Cardiac fibroblast (primary cell): ENCODE data around the gene PDCL2.
"Not testable (repeated sequence)": the region's sequence is repeated elsewhere in the genome, so short reads cannot be mapped to it uniquely, and the experiment has no call there.

Source experiments
- DNase-seq, 2 donors: peaks; one replicate each; pipeline versions ENCODE4 v3.0.0 to v3.0.0-alpha.2; 2010; ENCODE audit warnings: low read depth in 2 of 2
- H3K4me3 ChIP-seq, 2 donors: replicated peaks in 1 of 2; 1 replicate in 1 of 2; 2 replicates in 1 of 2; pipeline ENCODE4 v1.5.1; 2011; ENCODE audit warnings: low read depth in 2 of 2, low read length in 2 of 2, mild to moderate bottlenecking in 2 of 2, moderate library complexity in 1 of 2
- CTCF ChIP-seq: IDR thresholded peaks from one replicate; pipeline ENCODE4 v1.5.1; 2011; ENCODE audit warnings: low read depth, mild to moderate bottlenecking, low read length, inconsistent platforms

PDCL2 gene

DNA sequence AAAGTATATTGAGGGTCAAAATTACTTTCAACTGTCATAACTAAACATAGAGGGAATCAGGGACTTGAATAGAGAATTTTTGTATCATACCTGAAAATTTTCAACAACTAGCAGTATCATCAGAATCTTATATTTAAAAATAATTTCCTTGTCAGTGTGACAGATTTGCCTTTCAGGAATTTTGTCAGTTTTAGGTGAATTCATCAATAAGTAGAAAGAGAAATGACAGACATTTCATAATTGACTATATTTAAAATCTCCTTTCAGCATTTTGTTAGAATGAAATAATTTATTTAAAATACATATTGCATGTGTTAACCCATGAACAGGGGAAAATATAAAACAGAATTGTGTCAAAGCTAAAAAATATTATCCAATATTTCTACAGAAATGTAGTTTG is 8.6 kb upstream of the PDCL2 start:
- TF ChIP-seq CTCF, result no peak
- DNase-seq, result no peak
- no peak overlapping the region for H3K4me3 ChIP-seq

DNA sequence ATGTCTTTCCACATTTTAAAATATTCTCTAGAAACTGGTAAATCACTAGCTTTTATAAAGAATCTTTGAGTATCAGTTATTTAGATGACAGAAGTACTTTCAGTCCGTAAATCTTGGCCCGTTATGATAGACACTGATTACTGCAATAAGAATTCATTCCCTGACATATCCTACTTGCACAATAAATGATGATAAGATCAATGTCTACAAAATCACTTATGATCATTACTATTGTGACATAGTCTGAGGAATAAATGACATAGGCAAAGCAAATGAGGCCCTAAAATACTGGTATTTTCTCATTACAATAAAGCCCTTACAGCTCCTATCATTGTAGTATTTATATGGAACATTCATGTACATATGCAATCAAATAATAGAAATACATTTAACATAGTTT is 6.6 kb upstream of the PDCL2 start:
- no peak for TF ChIP-seq CTCF
- no peak for DNase-seq
- no peak overlapping the region for H3K4me3 ChIP-seq

- no peak for TF ChIP-seq CTCF
- DNase-seq, result no peak
- no peak overlapping the region for H3K4me3 ChIP-seq
Measured at GRCh38 chr4:55588160-55588559, 3.9 kb downstream of the PDCL2 start.

DNA sequence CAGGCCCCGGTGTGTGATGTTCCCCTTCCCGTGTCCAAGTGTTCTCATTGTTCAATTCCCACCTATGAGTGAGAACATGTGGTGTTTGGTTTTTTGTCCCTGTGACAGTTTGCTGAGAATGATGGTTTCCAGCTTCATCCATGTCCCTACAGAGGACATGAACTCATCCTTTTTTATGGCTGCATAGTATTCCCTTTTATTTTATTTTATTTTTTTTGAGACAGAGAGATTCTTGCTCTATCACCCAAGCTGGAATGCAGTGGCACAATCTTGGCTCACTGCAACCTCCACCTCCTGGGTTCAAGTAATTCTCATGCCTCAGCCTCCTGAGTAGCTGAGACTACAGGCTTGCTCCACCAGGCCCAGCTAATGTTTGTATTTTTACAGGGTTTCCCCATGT is 9.3 kb downstream of the PDCL2 start:
- not testable (repeated sequence) for DNase-seq, H3K4me3 ChIP-seq

- no peak overlapping the region for H3K4me3 ChIP-seq
- no peak for DNase-seq
- TF ChIP-seq CTCF, result no peak
Measured at GRCh38 chr4:55578341-55579010, 13.6 kb downstream of the PDCL2 start.

GRCh38 chr4:55575513-55575912 is 16.5 kb downstream of the PDCL2 start:
- no peak for TF ChIP-seq CTCF
- DNase-seq, result no peak
- H3K4me3 ChIP-seq, result no peak overlapping the region

GRCh38 chr4:55574252-55574651 is 17.8 kb downstream of the PDCL2 start:
- DNase-seq, result no peak
- no peak overlapping the region for H3K4me3 ChIP-seq
- no peak for TF ChIP-seq CTCF
